OCI-LY1 (cell line): ENCODE measurements around the gene SHOX.
"Not testable (repeated sequence)": the region's sequence is repeated elsewhere in the genome, so short reads cannot be mapped to it uniquely, and the experiment has no call there.

Experiments used
- CTCF ChIP-seq: fragments of 200-600 bp; sonication (generic), shearing (Covaris generic); IDR thresholded peaks from 2 replicates; pipeline ENCODE4 v1.5.1; 2017; ENCODE audit warnings: mild to moderate bottlenecking, antibody characterized with exemption, low read length, moderate library complexity, mixed read lengths
- EZH2 ChIP-seq: fragments of 200-600 bp; sonication (generic), shearing (Covaris generic); IDR thresholded peaks from 2 replicates; pipeline ENCODE4 v1.8.0; 2017; ENCODE audit warnings: borderline replicate concordance, mixed run types, mild to moderate bottlenecking, antibody characterized with exemption, low read length, moderate library complexity, mixed read lengths

DNA sequence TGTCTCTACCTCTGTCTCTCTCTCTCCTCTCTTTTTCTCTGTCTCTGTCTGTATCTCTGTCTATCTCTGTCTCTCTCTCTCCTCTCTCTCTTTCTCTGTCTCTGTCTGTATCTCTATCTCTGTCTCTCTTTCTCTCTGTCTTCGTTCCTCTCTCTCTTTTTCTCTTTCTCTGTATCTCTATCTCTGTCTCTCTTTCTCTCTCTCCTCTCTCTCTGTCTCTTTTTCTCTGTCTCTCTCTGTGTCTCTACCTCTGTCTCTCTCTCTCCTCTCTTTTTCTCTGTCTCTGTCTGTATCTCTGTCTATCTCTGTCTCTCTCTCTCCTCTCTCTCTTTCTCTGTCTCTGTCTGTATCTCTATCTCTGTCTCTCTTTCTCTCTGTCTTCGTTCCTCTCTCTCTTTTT is 4.5 kb upstream of the SHOX start:
- TF ChIP-seq EZH2, CTCF: not testable (repeated sequence)
